ENCODE results near the gene TMOD2.
A peak's percentile ranks its signal among the peaks of the same experiment; 100 is the strongest.

The TMOD2 gene

DNA sequence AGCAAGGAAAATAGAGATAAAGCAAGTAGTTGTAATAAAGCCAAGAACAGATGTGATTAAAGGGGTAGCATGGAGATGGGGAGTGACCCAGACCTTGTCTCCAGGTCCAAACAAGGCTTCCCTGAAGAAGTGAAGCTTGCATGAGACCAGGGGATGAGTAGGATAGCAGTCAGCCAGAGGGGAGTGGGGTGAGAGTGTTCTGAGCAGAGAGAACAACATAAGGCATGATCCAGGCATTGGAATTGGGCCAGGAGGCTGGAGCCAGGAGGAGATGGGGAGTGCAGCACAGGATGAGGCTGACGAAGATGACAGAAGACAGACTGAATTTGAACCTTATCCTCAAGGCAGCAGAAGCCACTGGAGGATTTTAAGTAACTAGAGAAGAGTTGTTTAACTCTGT lies 7.2 kb downstream of the TMOD2 start:
- no peaks in the 10 kb centered on the region for H3K9me3 ChIP-seq (ENCODE audit: insufficient read depth, low read depth, low read length)
- H3K4ac ChIP-seq (ENCODE audit: low read depth, low read length): no peak overlapping the region
- DNase-seq: no peak
- H3K79me2 ChIP-seq (ENCODE audit: control insufficient read depth, insufficient read depth, low read length, poor library complexity): no peaks in the 10 kb centered on the region
- H3K4me1 ChIP-seq (ENCODE audit: control insufficient read depth in 1 of 2, insufficient read depth in 2 of 2, low read length in 2 of 2): no peaks in the 10 kb centered on the region
- H2BK12ac ChIP-seq (ENCODE audit: low read length): no peak overlapping the region
- WGBS (ENCODE audit: extremely low coverage, insufficient coverage, insufficient read length): no CpG with 5 or more reads among the region's 1 CpG
- H3K79me1 ChIP-seq (ENCODE audit: low read length): no peaks in the 10 kb centered on the region
- H3K27ac ChIP-seq (ENCODE audit: low read depth, low read length): no peak overlapping the region
- H4K8ac ChIP-seq (ENCODE audit: low read depth, low read length): no peak overlapping the region
- no peak overlapping the region for H3K4me2 ChIP-seq (ENCODE audit: low read length)
- no peak overlapping the region for H2AFZ ChIP-seq (ENCODE audit: insufficient read depth, low read length, poor library complexity)
- no peak overlapping the region for H4K12ac ChIP-seq (ENCODE audit: low read depth, low read length)
- H3K4me3 ChIP-seq (ENCODE audit: low read depth, low read length): no peak overlapping the region
- no peak overlapping the region for H2AK5ac ChIP-seq (ENCODE audit: low read length)
- no peak overlapping the region for H3K9ac ChIP-seq (ENCODE audit: low read length)
- H3K14ac ChIP-seq (ENCODE audit: low read length): no peak overlapping the region
- H2BK5ac ChIP-seq (ENCODE audit: low read depth, low read length, poor library complexity): no peak overlapping the region
- H3K18ac ChIP-seq (ENCODE audit: low read length): no peak overlapping the region
- no peaks in the 10 kb centered on the region for H3K27me3 ChIP-seq (ENCODE audit: insufficient read depth, low read length)
- no peak overlapping the region for H4K91ac ChIP-seq (ENCODE audit: low read depth, low read length)
- H3K23ac ChIP-seq (ENCODE audit: low read length): peak overlapping the region; percentile 38
- H2BK120ac ChIP-seq (ENCODE audit: insufficient read depth, low read length, poor library complexity): no peak overlapping the region
- H3K36me3 ChIP-seq (ENCODE audit: control insufficient read depth in 1 of 2, insufficient read depth in 2 of 2, low read length in 2 of 2): no peaks in the 10 kb centered on the region

DNA sequence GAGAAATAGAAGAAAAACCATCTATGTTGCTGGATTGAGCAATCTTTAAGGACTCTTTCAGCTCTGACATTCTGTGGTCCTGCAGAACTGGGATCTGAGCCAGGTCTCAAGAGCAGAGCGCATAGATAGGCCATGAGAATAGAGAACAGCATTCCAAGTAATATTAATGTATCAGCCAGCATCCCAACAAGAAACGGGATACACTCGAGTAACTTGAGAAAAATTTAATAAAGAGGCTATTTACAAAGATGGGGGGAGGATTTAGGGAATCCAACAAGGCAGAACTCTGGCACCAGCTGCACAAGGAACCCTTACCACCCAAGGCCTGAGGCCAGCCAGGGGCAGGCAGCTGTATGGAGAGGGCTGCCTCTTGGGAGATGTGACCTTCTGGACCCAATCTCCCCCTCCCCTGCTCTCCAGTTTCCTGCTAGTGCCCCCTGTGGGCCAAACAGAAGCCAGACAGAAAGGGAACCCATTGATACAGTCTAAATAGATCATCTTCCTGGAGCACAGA lies 8.2 kb downstream of the TMOD2 start:
- Histone ChIP-seq H2BK12ac (ENCODE audit: low read length) (no peak overlapping the region), H3K4ac (ENCODE audit: low read depth, low read length) (no peak overlapping the region), H3K27ac (ENCODE audit: low read depth, low read length) (no peak overlapping the region), H4K91ac (ENCODE audit: low read depth, low read length) (no peak overlapping the region), H4K12ac (ENCODE audit: low read depth, low read length) (no peak overlapping the region), H3K18ac (ENCODE audit: low read length) (no peak overlapping the region), H3K9ac (ENCODE audit: low read length) (no peak overlapping the region), H3K27me3 (ENCODE audit: insufficient read depth, low read length) (no peaks in the 10 kb centered on the region), H4K8ac (ENCODE audit: low read depth, low read length) (no peak overlapping the region), H3K4me2 (ENCODE audit: low read length) (no peak overlapping the region), H3K4me1 (ENCODE audit: control insufficient read depth in 1 of 2, insufficient read depth in 2 of 2, low read length in 2 of 2) (no peaks in the 10 kb centered on the region), H3K79me1 (ENCODE audit: low read length) (no peaks in the 10 kb centered on the region), H3K4me3 (ENCODE audit: low read depth, low read length) (no peak overlapping the region), H3K9me3 (ENCODE audit: insufficient read depth, low read depth, low read length) (no peaks in the 10 kb centered on the region), H3K36me3 (ENCODE audit: control insufficient read depth in 1 of 2, insufficient read depth in 2 of 2, low read length in 2 of 2) (no peaks in the 10 kb centered on the region), H2BK120ac (ENCODE audit: insufficient read depth, low read length, poor library complexity) (no peak overlapping the region), H2AK5ac (ENCODE audit: low read length) (no peak overlapping the region), H2AFZ (ENCODE audit: insufficient read depth, low read length, poor library complexity) (no peak overlapping the region), H3K79me2 (ENCODE audit: control insufficient read depth, insufficient read depth, low read length, poor library complexity) (no peaks in the 10 kb centered on the region), H2BK5ac (ENCODE audit: low read depth, low read length, poor library complexity) (no peak overlapping the region), H3K14ac (ENCODE audit: low read length) (no peak overlapping the region), H3K23ac (ENCODE audit: low read length) (no peak overlapping the region)
- DNase-seq: no peak
- WGBS (ENCODE audit: extremely low coverage, insufficient coverage, insufficient read length): no CpG with 5 or more reads among the region's 3 CpGs

DNA sequence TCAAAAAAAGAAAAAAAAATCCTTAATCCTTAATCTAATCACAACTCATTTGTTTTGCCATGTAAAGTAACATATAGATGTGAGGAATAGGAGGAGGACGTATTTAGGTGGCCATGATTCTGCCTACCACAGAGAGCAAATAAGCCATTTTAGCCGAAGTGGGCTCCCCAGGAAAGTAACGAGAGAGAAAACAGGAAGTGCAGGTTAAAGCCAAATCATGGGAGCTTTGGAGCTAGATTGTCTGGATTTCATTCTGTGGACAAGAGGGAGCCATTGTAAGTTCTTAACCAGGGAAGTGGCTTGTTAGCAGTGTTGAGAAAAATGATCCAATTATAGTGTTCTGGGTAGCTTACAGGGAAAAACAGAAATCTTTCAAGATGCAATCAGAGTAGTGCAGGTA lies 9.4 kb downstream of the TMOD2 start:
- H3K23ac ChIP-seq (ENCODE audit: low read length): no peak overlapping the region
- H3K27me3 ChIP-seq (ENCODE audit: insufficient read depth, low read length): no peaks in the 10 kb centered on the region
- H2BK5ac ChIP-seq (ENCODE audit: low read depth, low read length, poor library complexity): no peak overlapping the region
- no peak overlapping the region for H2AFZ ChIP-seq (ENCODE audit: insufficient read depth, low read length, poor library complexity)
- no peak overlapping the region for H4K12ac ChIP-seq (ENCODE audit: low read depth, low read length)
- H3K18ac ChIP-seq (ENCODE audit: low read length): no peak overlapping the region
- no peaks in the 10 kb centered on the region for H3K79me2 ChIP-seq (ENCODE audit: control insufficient read depth, insufficient read depth, low read length, poor library complexity)
- H3K14ac ChIP-seq (ENCODE audit: low read length): no peak overlapping the region
- H3K36me3 ChIP-seq (ENCODE audit: control insufficient read depth in 1 of 2, insufficient read depth in 2 of 2, low read length in 2 of 2): no peaks in the 10 kb centered on the region
- H3K4me2 ChIP-seq (ENCODE audit: low read length): no peak overlapping the region
- no peak overlapping the region for H2BK120ac ChIP-seq (ENCODE audit: insufficient read depth, low read length, poor library complexity)
- no peak overlapping the region for H3K27ac ChIP-seq (ENCODE audit: low read depth, low read length)
- H3K9ac ChIP-seq (ENCODE audit: low read length): no peak overlapping the region
- H3K4me3 ChIP-seq (ENCODE audit: low read depth, low read length): no peak overlapping the region
- no peak overlapping the region for H4K91ac ChIP-seq (ENCODE audit: low read depth, low read length)
- H3K4ac ChIP-seq (ENCODE audit: low read depth, low read length): no peak overlapping the region
- H3K79me1 ChIP-seq (ENCODE audit: low read length): no peaks in the 10 kb centered on the region
- H2BK12ac ChIP-seq (ENCODE audit: low read length): no peak overlapping the region
- DNase-seq: no peak
- no peak overlapping the region for H4K8ac ChIP-seq (ENCODE audit: low read depth, low read length)
- H2AK5ac ChIP-seq (ENCODE audit: low read length): no peak overlapping the region
- no peaks in the 10 kb centered on the region for H3K9me3 ChIP-seq (ENCODE audit: insufficient read depth, low read depth, low read length)
- no CpG with 5 or more reads among the region's 3 CpGs for WGBS (ENCODE audit: extremely low coverage, insufficient coverage, insufficient read length)
- no peaks in the 10 kb centered on the region for H3K4me1 ChIP-seq (ENCODE audit: control insufficient read depth in 1 of 2, insufficient read depth in 2 of 2, low read length in 2 of 2)

DNA sequence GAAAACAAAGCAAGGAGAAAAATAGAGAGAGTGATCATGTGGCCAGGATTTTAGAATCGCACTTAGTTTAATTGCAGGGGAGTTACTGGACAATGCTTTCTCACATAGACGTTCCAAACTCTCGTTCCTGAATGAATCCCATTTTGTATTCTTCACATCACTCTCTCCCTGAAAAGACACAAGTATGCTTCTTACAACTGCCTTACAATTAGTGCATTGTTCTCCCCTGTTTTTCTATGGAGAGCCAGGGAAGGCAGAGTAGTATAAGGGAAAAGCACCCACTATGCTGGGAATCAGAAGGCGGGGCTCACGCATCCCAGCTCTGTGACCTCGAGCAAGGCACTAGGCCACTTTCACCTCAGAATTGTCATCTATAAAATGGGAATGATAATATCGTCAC lies 14.4 kb downstream of the TMOD2 start:
- no peak overlapping the region for H2BK5ac ChIP-seq (ENCODE audit: low read depth, low read length, poor library complexity)
- H3K18ac ChIP-seq (ENCODE audit: low read length): no peak overlapping the region
- no CpG with 5 or more reads among the region's 7 CpGs for WGBS (ENCODE audit: extremely low coverage, insufficient coverage, insufficient read length)

More for the DNA sequence above, 14.4 kb downstream of the TMOD2 start:
- no peak overlapping the region for H3K4ac ChIP-seq (ENCODE audit: low read depth, low read length)
- no peaks in the 10 kb centered on the region for H3K9me3 ChIP-seq (ENCODE audit: insufficient read depth, low read depth, low read length)
- DNase-seq: no peak
- H2BK120ac ChIP-seq (ENCODE audit: insufficient read depth, low read length, poor library complexity): no peak overlapping the region
- H4K91ac ChIP-seq (ENCODE audit: low read depth, low read length): no peak overlapping the region
- H3K36me3 ChIP-seq (ENCODE audit: control insufficient read depth in 1 of 2, insufficient read depth in 2 of 2, low read length in 2 of 2): no peaks in the 10 kb centered on the region
- no peak overlapping the region for H2AK5ac ChIP-seq (ENCODE audit: low read length)
- no peak overlapping the region for H3K4me2 ChIP-seq (ENCODE audit: low read length)
- no peak overlapping the region for H4K8ac ChIP-seq (ENCODE audit: low read depth, low read length)
- H2AFZ ChIP-seq (ENCODE audit: insufficient read depth, low read length, poor library complexity): no peak overlapping the region
- no peaks in the 10 kb centered on the region for H3K79me2 ChIP-seq (ENCODE audit: control insufficient read depth, insufficient read depth, low read length, poor library complexity)
- H2BK12ac ChIP-seq (ENCODE audit: low read length): no peak overlapping the region
- no peaks in the 10 kb centered on the region for H3K4me1 ChIP-seq (ENCODE audit: control insufficient read depth in 1 of 2, insufficient read depth in 2 of 2, low read length in 2 of 2)
- no peak overlapping the region for H3K27ac ChIP-seq (ENCODE audit: low read depth, low read length)
- H3K27me3 ChIP-seq (ENCODE audit: insufficient read depth, low read length): no peaks in the 10 kb centered on the region
- no peak overlapping the region for H3K4me3 ChIP-seq (ENCODE audit: low read depth, low read length)
- H3K79me1 ChIP-seq (ENCODE audit: low read length): no peaks in the 10 kb centered on the region
- no peak overlapping the region for H3K9ac ChIP-seq (ENCODE audit: low read length)
- H4K12ac ChIP-seq (ENCODE audit: low read depth, low read length): no peak overlapping the region
- H3K14ac ChIP-seq (ENCODE audit: low read length): no peak overlapping the region
- H3K23ac ChIP-seq (ENCODE audit: low read length): no peak overlapping the region
